Testis (tissue), 3 donors: ENCODE measurements around the gene ZNF106. TPM values are rescaled to one million over a fixed set of nuclear protein-coding genes. Genes with fewer than 3 reads are reported as not detected.
A peak's percentile ranks its signal among the peaks of the same experiment; 100 is the strongest.

Experiments used
- DNase-seq: peaks from one replicate; pipeline ENCODE4 v3.0.0-alpha.2; 2019
- H3K27ac ChIP-seq, 2 donors: fragments of 200-600 bp; sonication (generic); one replicate each; pipeline ENCODE4 v1.5.1; 2019
- H3K27me3 ChIP-seq: fragments of 200-600 bp; sonication (generic); one replicate; pipeline ENCODE4 v1.5.1; 2019
- H3K36me3 ChIP-seq: fragments of 200-600 bp; sonication (generic); one replicate; pipeline ENCODE4 v1.5.1; 2017; ENCODE audit warnings: low read depth; ENCODE audit errors: missing control alignments
- H3K4me1 ChIP-seq: fragments of 200-600 bp; sonication (generic); one replicate; pipeline ENCODE4 v1.5.1; 2019
- H3K4me3 ChIP-seq, 2 donors: fragments of 200-600 bp; sonication (generic); one replicate each; pipeline ENCODE4 v1.5.1; 2017 to 2019
- H3K9me3 ChIP-seq: fragments of 200-600 bp; sonication (generic); one replicate; pipeline ENCODE4 v1.5.1; 2017
- CTCF ChIP-seq, 3 experiments: fragments of 450-650 bp in 2 of 3; fragments of 200-600 bp in 1 of 3; sonication (generic) in 1 of 3; IDR thresholded peaks; one replicate each; pipeline ENCODE4 v1.5.1; 2016 to 2019; ENCODE audit warnings: antibody characterized with exemption in 3 of 3, mild to moderate bottlenecking in 2 of 3, moderate library complexity in 1 of 3
- POLR2A ChIP-seq: fragments of 450-650 bp; IDR thresholded peaks from one replicate; pipeline ENCODE4 v1.6.1; 2017; ENCODE audit warnings: antibody characterized with exemption, mild to moderate bottlenecking, moderate library complexity
- WGBS, 2 donors: methylation state at CpG; one replicate each; pipeline ENCODE4 v1.1.5; 2018; 5-methylcytosine and 5-hydroxymethylcytosine counted together
- intact Hi-C: fragments of 100-400 bp; cut with DNase I; formaldehyde crosslinking; loops from one replicate; pipeline ENCODE4 v1.15.1; 2023; ENCODE audit warnings: low total_unique reads
- polyA plus RNA-seq: library from polyadenylated mRNA; stranded (reverse); fragments of 350-450 nt; fragmentation: Illumina TruSeq; extraction: RNeasy Lipid Tissue Mini Kit (QIAGEN cat#74804); gene quantifications from one replicate; pipeline ENCODE4 v1.2.3, GENCODE V29; 2014; ENCODE audit warnings: low read depth, low replicate concordance; ENCODE audit not compliant: insufficient read depth
- total RNA-seq, 2 donors: library from RNA; depleted of rRNA; stranded (reverse); fragments of >200 nt; gene quantifications; one replicate each; pipeline ENCODE4 v1.2.3, GENCODE V29; 2016

ZNF106 gene
- total and polyA plus RNA-seq, 3 donors from 2014 or later = 51.4 to 95.4 (median 84.4) TPM

GRCh38 chr15:42457445-42458442 is 33.2 kb downstream of the ZNF106 start:
- H3K36me3 ChIP-seq = no peaks in the 10 kb centered on the region
- H3K4me3 ChIP-seq = no peak overlapping the region
- peaks cover 26% of the 10 kb centered on the region for H3K4me1 ChIP-seq
- 27 to 53% methylated on average over 8 of the region's 8 CpGs for WGBS, 2 donors
- intact Hi-C loops = no loop called here
- TF ChIP-seq POLR2A = no peak
- no peak for TF ChIP-seq CTCF (IDR thresholded peaks at IDR 0.05)
- H3K9me3 ChIP-seq = no peaks in the 10 kb centered on the region
- no peaks in the 10 kb centered on the region for H3K27me3 ChIP-seq
- DNase-seq = peak; percentile 86
- peak overlapping the region; percentile 56 to 87 for H3K27ac ChIP-seq

DNA sequence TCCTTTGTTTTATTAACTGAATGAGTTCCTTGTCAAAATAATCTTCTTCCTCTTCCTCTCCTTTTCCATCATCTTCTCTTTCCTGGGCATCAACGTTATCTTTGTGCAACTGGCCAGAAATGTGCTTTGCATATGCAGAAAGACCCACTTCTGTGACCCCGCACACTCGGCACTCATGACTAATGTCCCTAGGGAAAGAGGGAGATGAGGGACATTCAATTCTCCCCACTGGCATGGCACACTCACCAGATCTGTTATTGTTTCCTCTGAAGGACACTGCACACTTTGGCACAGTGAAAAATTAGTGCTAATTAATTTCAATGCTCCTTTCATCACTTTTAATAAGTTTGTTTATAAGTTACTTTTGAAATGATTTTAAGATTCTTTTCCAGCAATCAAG is 34.0 kb downstream of the ZNF106 start:
- TF ChIP-seq POLR2A (no peak), CTCF (IDR thresholded peaks at IDR 0.05) (no peak)
- Histone ChIP-seq H3K9me3 (no peaks in the 10 kb centered on the region), H3K27me3 (no peaks in the 10 kb centered on the region), H3K36me3 (no peaks in the 10 kb centered on the region), H3K4me1 (peaks cover 26% of the 10 kb centered on the region), H3K27ac (peak overlapping the region; percentile 56 to 87), H3K4me3 (no peak overlapping the region)
- whole genome bisulfite sequencing, 2 donors = 35 to 44% methylated on average over 3 of the region's 3 CpGs
- intact Hi-C loops = no loop called here
- DNase-seq = no peak

GRCh38 chr15:42456531-42456930 is 34.4 kb downstream of the ZNF106 start:
- Histone ChIP-seq H3K36me3 (no peaks in the 10 kb centered on the region), H3K27me3 (no peaks in the 10 kb centered on the region), H3K27ac (peak overlapping the region; percentile 56 to 87), H3K9me3 (no peaks in the 10 kb centered on the region), H3K4me1 (peaks cover 26% of the 10 kb centered on the region), H3K4me3 (no peak overlapping the region)
- intact Hi-C loops = no loop called here
- no peak for DNase-seq
- TF ChIP-seq POLR2A (no peak), CTCF (IDR thresholded peaks at IDR 0.05) (no peak)

DNA sequence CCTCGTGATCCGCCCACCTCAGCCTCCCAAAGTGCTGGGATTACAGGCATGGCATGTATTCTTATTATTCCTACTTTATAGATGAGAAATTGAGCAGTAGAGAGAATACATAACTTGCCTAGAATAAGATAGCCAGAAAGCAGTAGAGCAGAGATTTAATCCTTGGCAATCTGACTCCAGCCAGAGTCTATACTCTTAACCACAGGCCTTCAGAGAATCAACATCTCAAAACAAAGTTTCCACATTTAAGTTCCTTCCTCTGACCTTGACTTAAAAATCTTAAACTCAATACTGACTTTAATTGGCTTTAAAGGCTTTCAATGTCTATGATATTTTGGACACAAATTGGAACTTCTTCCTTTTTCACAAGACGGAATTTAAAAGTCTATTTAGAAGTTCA is 37.1 kb downstream of the ZNF106 start:
- H3K4me3 ChIP-seq = no peak overlapping the region
- WGBS, 2 donors = 94 to 95% methylated on average over 3 of the region's 3 CpGs
- H3K27me3 ChIP-seq = no peaks in the 10 kb centered on the region
- peaks cover 21% of the 10 kb centered on the region for H3K4me1 ChIP-seq
- TF ChIP-seq CTCF (IDR thresholded peaks at IDR 0.05) = no peak
- no peak for TF ChIP-seq POLR2A
- intact Hi-C loops = no loop called here
- H3K27ac ChIP-seq = no peak overlapping the region
- DNase-seq = no peak
- no peaks in the 10 kb centered on the region for H3K9me3 ChIP-seq
- peaks cover 5% of the 10 kb centered on the region for H3K36me3 ChIP-seq

- 95 to 96% methylated on average over 4 of the region's 4 CpGs for WGBS, 2 donors
- Histone ChIP-seq H3K27ac (no peak overlapping the region), H3K9me3 (no peaks in the 10 kb centered on the region), H3K36me3 (peaks cover 5% of the 10 kb centered on the region), H3K4me1 (no peaks in the 10 kb centered on the region), H3K4me3 (no peak overlapping the region), H3K27me3 (no peaks in the 10 kb centered on the region)
- intact Hi-C loops = no loop called here
- TF ChIP-seq CTCF (IDR thresholded peaks at IDR 0.05) (no peak), POLR2A (no peak)
- no peak for DNase-seq
Observed at GRCh38 chr15:42450425-42450790, 40.5 kb downstream of the ZNF106 start.
